Activated T-helper 1 cell treated with anti-CD3 and anti-CD28 coated beads, Interleukin-2, amount 50 U/mL, for 16 hours (primary cell): Measurements from ENCODE around the gene AS3MT.
A peak's percentile ranks its signal among the peaks of the same experiment; 100 is the strongest.
"Not testable (repeated sequence)": the region's sequence is repeated elsewhere in the genome, so short reads cannot be mapped to it uniquely, and the experiment has no call there.

ENCODE experiments used
- DNase-seq, 2 donors: peaks; one replicate each; pipeline ENCODE4 v3.0.0-alpha.2; 2020; ENCODE audit warnings: low read depth in 1 of 2, low spot score in 1 of 2

The AS3MT gene, protein sequence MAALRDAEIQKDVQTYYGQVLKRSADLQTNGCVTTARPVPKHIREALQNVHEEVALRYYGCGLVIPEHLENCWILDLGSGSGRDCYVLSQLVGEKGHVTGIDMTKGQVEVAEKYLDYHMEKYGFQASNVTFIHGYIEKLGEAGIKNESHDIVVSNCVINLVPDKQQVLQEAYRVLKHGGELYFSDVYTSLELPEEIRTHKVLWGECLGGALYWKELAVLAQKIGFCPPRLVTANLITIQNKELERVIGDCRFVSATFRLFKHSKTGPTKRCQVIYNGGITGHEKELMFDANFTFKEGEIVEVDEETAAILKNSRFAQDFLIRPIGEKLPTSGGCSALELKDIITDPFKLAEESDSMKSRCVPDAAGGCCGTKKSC

DNA sequence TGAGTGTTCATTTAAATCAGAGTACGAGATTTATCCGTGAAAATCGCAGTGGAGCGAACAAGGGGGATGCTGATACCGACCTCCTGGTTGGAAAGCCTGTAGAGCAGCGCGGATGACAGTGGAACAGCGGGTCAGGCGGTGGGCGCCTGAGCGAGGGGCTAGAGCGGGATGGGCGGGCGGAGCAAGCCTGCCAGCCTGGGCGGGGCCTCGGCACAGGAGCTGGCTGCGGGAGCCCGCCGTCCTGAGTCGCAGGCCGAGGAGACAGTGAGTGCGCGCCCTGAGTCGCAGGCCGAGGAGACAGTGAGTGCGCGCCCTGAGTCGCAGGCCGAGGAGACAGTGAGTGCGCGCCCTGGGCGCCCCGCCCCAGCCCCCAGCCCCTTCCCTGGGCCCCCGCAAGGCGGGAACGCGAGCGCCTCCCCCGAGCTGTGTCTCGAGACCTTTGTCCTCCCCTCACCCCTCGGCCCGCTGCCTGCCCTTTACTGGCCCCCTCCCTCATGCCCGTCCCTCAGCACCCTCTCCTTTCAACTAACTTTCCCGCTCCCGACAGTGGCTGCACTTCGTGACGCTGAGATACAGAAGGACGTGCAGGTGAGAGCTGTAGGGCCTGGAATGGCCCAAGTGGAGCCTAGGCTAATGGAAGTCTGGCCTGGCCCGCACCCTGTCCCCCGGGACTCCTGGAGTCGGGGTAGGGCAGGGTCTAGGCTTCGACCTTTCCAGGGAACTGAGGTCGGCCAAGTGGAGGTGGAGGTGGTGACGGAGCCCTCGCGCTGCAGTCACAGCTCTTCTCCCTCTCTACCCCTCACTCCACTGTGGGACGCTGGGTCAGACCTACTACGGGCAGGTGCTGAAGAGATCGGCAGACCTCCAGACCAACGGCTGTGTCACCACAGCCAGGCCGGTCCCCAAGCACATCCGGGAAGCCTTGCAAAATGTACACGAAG, at the start of gene AS3MT:
Gene AS3MT (plus strand): TSS at position 213 of the 941 bp plus-strand sequence. CDS start 123 bp downstream, at position 336.
- DNase-seq = no peak

DNA sequence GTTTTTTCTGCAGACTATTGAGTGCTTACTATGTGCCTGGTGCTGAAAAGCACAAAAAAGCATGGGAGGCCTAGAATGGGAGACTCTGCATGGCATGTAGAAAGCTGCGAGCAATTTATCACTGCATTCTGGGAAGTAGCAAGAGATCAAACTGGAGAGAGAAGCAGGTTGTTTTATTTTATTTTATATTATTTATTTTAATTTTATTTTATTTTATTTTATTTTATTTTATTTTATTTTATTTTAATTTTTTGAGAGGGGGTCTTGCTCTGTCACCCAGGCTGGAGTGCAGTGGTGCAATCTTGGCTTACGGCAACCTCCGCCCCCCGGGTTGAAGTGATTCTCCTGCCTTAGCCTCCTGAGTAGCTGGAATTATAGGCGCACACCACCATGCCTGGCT, 49.3 kb upstream of the AS3MT start:
- not testable (repeated sequence) for DNase-seq

DNA sequence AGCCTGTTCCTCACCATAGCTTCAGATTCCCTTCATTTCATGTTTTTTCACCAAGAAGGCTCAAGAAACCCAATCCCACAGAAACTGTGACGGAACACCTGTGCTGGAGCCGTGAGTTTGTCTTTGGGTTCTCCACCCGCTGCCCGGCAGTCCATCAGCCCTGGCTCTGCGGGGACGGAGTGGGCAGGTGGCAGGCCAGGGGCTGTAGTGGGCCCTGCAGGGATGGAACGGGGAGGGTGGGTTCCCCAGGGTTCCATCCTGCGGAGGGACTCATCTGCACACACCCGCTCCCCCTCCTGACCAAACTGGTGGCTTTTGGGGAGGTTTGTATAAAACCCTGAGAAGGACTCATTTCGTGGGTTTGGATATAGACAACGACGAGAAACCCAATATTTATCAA, 47.0 kb upstream of the AS3MT start:
- DNase-seq = no peak

DNA sequence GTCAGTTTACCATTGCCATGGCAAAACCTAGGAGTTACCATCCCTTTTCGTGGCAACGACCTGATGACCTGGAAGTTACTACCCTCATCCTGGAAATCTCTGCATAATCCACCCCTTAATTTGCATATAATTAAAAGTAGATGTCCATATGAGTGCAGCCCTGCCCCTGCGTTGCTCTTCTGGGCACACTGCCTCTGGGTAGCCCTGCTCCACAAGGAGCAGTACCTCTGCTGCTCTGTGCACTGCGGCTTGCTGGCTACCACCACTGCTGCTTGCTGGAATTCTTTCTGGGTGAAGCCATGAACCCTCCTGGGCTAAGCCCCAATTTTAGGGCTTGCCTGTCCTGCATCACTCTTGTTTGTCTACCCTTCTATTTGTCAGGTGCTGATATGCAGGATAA, 44.6 kb upstream of the AS3MT start:
- no peak for DNase-seq

DNA sequence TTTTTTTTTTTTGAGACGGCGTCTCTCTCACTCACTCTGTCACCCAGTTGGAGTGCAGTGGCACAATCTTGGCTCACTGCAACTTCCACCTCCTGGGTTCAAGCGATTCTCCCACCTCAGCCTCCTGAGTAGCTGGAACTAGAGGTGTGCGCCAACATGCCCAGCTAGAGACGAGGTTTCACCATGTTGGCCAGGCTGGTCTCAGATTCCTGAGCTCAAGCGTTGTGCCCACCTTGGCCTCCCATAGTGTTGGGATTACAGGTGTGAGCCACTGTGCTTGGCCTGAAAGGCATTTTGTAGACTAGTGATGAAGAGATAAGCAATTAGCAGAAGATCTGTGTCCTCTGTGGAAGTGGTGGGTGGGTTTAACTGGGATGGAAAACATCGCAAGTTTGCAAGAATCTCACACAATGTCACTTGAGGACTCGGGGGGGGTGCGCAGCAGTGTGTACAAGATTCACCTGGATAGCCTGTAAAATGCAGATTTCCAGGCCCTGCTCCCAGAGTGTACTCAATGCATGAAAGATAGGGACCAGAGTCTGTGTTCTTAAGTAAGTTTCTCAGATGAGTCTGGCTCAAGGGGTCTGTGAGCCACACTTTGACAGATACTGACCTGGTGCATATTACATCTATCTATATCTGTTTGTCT, 43.0 kb upstream of the AS3MT start:
- DNase-seq = no peak

DNA sequence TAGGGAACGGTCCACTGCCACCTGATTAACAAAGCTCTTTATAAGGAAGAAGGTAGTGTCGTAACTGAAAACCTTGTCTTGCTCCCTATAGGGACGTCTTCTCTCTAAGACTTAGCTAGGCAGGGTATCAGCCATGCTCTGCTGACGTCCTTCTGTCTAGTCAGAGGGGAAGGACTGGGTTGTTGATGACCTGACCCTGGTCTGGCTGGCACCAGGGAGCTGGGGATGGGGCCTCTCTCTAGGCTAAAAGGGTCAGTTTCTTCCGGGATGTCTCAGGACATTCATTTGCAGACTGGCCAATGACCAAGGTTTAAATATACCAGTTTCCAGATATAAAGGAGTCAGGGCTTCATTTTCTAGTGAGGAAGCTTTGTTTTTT, 41.7 kb upstream of the AS3MT start:
- no peak for DNase-seq

DNA sequence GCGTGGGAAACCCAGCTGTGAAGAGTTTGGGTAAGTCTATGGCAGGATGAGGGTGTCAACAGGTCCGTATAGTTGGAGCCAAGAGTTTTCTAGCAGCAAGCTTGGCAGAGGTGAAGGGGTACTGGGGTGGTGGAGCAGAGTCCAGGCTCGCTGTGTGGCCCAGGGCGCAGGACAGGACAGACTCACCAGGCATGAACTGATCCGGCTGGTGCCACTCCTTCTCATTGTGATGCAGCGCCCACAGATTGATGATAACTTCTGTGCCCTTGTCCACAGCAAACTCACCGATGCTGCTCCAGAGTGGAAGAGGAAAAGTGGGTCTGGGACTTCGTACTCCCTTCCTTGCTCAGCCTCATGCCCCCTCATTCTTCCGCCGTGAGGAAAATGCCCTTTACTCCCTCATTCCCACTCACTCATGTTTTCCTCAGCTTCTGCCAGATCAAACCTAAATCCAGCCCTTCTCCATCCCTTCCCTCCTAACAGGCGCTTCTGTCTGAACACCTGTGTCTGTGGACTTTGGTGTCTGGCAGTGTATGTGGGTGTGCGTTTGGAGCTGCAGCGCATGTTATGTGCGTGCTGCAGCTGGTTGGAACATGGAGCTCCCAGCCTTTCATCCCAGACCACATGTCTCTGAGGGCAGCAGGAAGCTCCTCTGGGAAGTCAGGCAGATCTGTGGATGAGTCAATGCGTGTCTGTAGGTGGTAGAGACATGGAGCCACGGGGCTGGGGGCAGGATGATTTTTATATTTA, 37.8 kb upstream of the AS3MT start:
- no peak for DNase-seq

DNA sequence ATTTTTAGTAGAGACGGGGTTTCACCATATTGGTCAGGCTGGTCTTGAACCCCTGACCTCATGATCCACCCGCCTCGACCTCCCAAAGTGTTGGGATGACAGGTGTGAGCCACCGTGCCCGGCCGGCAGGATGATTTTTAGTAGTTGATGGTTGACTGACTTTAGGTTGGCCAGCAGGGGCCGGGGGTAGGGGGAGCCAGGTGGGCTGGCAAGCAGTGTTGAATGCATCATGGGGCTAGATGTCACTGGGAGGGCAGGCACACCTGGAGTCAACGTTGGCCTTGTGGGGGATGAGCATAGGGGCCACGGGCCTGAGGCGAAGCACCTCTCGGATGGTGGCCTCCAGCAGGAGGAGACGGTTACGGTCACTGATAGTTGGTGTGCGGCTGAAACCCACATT, 37.0 kb upstream of the AS3MT start:
- no peak for DNase-seq

DNA sequence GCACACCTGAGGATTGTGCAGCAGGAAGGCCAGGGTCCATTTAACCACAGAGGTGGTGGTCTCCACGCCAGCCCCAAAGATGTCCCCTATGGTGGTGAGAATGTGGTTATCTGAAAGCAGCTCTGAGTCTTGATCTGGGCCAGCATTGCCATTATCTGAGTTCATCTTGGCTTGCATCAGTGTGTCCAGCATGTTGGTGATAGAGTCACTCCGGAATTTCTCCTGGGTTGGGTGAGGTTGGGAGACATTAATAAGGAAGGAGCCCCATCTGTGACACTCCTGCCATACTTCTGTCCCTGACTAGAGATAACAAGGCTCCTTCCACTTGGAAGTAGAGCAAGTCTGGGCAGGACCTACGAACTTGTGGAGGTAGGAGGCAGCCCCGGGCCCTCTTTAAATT, 36.3 kb upstream of the AS3MT start:
- DNase-seq = no peak

DNA sequence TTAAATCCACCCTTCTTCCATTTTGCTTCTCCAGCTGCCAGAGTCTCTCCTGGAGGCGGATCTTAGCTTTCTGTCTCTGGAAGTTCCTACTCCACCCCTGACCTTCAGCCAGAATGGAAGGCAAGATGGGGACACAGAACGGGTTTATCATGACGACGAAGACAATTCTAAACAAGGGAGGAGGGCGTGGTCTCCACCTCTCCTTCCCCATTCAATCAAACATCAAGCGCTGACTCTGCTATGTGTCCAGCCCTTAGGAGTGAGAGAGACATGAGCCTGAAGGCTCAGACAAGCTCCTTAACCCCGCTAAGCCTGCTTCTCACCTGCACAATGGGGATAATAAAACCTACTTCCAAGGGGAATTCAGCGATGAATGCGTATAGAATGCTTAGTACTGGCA, 35.1 kb upstream of the AS3MT start:
- DNase-seq = no peak

DNA sequence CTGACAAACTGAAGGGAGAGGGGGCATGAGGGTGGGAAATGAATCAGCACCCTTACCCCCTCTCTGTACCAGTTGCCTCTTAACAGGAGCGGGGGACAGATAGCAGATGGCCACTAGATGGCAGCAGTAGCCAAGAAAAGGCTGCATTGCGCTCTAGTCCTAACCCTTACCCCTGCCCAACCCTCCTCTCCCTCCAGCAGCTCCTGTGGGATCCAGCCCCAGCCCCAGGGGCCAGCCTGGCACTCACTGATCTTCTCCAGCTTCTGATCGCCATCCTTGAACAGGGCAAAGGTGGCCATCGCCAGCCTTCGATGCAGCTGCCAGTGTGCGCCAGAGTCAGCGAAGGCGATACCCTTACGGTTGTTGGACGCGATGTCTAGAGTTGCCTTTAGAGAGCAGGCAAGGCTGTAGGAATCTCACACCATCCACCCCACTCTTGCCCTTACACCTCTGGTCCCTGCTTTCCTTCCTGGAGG, 34.2 kb upstream of the AS3MT start:
- DNase-seq = peak; percentile 38 to 53

DNA sequence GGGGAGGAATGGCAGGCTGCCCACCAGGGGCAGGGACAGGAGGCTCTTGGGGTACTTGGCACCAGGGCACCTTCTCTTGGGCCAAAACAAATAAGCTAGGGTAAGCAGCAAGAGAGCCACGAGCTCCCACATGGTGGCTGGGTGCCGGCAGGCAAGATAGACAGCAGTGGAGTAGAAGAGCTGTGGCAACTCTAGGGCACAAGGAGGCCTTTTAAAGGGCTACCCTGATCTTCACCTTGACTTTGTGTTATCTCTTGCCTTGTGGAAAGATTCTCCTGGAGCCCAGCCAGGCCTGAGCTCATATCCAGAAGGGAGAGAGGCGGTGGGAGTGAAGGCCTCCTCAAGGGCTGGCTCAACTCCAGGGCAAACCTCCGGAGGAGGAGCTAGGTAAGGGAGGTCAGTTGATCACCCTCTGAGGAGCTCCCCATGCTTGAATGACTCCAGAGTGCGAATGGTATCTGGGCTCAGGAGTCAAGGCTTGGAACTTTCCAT, 32.0 kb upstream of the AS3MT start, which contains the start of gene CYP17A1:
Gene CYP17A1 (minus strand): TSS at position 184 of the 492 bp plus-strand sequence. CDS start 52 bp downstream, at position 132.
- DNase-seq = no peak

DNA sequence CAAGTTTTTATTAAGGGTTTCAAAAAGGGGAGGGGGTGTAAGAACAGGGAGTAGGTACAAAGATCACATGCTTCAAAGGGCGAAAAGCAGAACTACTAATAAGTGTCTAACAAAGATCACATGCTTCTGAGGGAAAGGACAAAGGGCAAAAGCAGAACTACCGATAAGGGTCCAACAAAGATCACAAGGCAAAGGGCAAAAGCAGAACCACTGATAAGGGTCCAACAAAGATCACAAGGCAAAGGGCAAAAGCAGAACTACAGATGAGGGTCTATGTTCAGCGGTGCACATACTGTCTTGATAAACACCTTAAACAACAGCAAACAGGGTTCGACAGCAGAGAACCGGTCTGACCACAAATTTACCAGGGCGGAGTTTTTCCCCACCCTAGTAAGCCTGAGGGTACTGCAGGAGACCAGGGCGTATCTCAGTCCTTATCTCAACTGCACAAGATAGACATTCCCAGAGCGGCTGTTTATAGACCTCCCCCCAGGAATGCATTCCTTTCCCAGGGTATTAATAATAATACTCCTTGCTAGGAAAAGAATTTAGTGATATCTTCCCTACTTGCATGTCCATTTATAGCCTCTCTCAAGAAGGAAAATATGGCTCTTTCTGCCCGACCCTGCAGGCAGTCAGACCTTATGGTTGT, 30.9 kb upstream of the AS3MT start:
- DNase-seq = not testable (repeated sequence)

DNA sequence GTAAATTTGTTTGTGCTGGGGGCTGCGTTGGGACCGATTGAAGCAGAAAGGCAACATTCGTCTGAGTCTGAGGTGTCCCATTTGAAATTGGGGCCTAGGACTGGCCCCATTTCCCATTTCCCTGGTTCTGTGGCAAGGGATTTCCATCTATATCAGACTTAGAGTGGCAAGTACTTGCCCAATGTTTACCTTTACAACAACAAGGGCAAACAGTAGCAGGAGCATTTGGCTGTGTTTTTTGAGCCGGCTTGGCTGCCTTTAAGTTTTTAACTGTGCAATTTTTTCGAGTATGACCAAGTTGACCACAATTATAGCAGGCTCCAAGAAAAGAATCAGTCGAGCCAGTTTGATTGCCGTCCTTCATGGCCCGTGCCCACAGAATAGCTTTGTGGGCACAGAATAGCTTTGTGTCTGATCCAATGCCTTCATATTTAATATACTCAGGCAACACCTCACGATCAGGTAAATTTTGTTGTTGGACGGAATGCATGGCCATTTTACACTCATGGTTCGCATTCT, 27.4 kb upstream of the AS3MT start:
- DNase-seq = no peak

DNA sequence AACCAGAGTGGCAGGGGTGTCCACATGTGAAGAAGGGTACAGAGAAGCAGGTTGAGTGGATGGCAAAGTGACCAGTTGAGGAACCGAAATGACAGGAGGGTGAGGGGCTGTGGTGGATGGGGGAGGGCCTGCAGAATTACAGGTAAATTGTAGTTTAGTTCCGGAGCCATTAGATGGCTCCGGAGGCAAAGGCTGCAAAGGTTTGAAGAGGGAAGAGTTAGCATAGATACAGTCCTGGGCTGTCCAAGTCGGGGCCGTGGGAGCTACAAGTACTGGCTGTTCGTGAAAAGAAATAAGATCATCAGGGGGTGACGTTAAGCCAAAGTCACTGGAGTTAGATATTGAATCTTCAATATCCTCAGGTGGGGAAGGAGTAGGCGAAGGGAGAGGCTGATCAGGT, 26.1 kb upstream of the AS3MT start:
- DNase-seq = not testable (repeated sequence)

DNA sequence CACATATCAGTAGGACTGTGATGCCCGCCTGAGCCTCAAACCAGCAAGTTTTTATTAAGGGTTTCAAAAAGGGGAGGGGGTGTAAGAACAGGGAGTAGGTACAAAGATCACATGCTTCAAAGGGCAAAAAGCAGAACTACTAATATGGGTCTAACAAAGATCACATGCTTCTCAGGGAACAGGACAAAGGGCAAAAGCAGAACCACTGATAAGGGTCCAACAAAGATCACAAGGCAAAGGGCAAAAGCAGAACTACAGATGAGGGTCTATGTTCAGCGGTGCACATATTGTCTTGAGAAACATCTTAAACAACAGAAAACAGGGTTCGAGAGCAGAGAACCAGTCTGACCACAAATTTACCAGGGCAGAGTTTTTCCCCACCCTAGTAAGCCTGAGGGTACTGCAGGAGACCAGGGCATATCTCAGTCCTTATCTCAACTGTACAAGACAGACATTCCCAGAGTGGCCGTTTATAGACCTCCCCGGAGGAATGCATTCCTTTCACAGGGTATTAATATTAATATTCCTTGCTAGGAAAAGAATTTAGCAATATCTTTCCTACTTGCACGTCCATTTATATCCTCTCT, 25.0 kb upstream of the AS3MT start:
- DNase-seq = not testable (repeated sequence)

DNA sequence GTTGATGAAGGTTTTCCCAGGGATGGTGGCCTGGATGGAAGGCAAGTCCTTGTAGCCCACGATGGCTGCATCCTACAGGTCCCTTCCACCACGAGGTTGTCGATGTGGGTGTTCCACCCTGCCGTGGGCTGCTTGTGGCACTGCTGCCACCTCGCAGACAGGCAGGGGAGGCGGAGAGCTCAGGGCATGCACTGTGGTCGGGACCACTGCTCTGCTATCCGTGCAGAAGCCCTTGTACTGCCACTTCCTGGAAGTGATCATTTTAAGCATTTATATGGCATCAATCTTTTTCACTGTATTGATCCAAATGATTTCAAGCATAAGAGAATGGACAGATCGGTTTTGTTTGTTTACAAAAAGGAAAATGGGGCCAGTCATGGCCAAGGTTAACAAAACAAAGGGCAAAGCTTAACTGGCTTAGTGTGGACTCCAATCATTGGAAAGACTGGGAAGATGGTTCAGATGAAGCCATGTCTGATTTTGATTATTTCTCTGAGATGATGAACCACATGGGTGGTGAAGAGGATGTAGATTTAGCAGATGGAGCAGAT, 23.8 kb upstream of the AS3MT start:
- no peak for DNase-seq

DNA sequence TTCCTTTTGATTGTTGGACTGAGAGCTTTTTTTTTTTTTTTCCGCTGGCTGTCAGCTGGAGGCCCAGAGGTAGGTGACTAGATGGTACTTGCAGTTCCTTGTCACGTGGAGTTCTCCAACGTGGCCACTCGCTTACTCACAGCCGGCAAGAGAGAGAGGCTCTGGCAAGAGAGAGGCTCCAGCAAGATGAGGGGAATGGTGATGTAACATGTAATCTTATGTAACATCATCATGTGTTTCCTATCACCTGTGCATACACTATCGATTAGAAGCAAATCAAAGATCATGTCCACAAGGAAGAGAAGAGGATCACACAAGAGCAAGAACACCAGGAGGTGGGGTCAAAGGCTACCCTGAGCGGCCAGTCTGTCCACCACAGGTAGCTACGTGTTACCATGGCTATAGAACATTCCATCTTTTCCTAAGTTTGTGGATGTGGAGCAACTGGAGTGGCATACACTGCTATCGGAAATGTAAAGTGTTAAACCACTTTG, 19.2 kb upstream of the AS3MT start:
- DNase-seq = no peak

DNA sequence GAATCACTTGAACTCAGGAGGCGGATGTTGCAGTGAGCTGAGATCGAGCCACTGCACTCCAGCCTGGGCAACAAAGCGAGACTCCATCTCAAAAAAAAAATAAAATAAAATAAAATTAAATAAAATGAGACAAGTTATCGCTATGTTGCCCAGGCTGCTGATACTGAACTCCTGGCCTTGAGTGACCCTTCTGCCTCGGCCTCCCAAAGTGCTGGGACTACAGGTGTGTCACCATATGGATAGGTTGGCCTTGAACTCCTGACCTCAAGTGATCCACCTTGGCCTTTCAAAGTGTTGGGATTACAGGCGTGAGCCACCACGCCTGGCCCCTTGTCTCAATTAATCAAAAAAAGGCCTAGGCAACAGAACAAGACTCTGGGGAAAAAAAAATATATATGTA, 16.0 kb upstream of the AS3MT start:
- DNase-seq = not testable (repeated sequence)
